H1 (cell line): ENCODE data around the gene C19orf25. TPM values are rescaled to one million over a fixed set of nuclear protein-coding genes. Genes with fewer than 3 reads are reported as not detected.

Experiments used
- CTCF ChIA-PET: fragments of 300-600 bp; sonication (Branson Sonifier 250); formaldehyde crosslinking; loops from one replicate; lab custom pipeline; 2021; ENCODE audit not compliant: partially characterized antibody; lab: Charles Lee
- POLR2A ChIA-PET: fragments of 300-600 bp; sonication (Branson Sonifier 250); formaldehyde crosslinking; loops from one replicate; lab custom pipeline; 2021; ENCODE audit warnings: inconsistent platforms; ENCODE audit not compliant: partially characterized antibody; lab: Charles Lee
- DNase-seq, 2 experiments: peaks; one replicate each; pipeline versions ENCODE4 v3.0.0 to v3.0.0-alpha.2; 2010 to 2022; ENCODE audit warnings: low spot score in 2 of 2, low read depth in 1 of 2, mixed read lengths in 1 of 2
- FAIRE-seq: peaks from 2 replicates; lab custom pipeline; 2011; peaks lifted over from hg19 to GRCh38; lab: Jason Lieb, UNC
- H2AFZ ChIP-seq: 2 replicates; pipeline ENCODE4 v1.8.1; 2012; ENCODE audit warnings: low read length, inconsistent platforms
- H2AK5ac ChIP-seq: 2 replicates; pipeline ENCODE4 v1.6.1; 2013; ENCODE audit warnings: low read depth, low read length
- H2BK120ac ChIP-seq: replicated peaks from 2 replicates; pipeline ENCODE3; 2013; ENCODE audit warnings: low read depth, low read length, inconsistent platforms
- H2BK12ac ChIP-seq: 2 replicates; pipeline ENCODE4 v1.6.1; 2013; ENCODE audit warnings: low read depth, low read length
- H2BK15ac ChIP-seq: 2 replicates; pipeline ENCODE4 v1.6.1; 2013; ENCODE audit warnings: low read length
- H2BK20ac ChIP-seq: 2 replicates; pipeline ENCODE4 v1.6.1; 2013; ENCODE audit warnings: low read length
- H2BK5ac ChIP-seq: 2 replicates; pipeline ENCODE4 v1.6.1; 2013; ENCODE audit warnings: low read depth, low read length
- H3K14ac ChIP-seq: 2 replicates; pipeline ENCODE4 v1.6.1; 2013; ENCODE audit warnings: inconsistent platforms; ENCODE audit not compliant: insufficient read length
- H3K18ac ChIP-seq: 2 replicates; pipeline ENCODE4 v1.6.1; 2013; ENCODE audit warnings: low read length; ENCODE audit errors: extremely low read depth
- H3K23ac ChIP-seq: 2 replicates; pipeline ENCODE4 v1.6.1; 2013; ENCODE audit warnings: inconsistent platforms; ENCODE audit not compliant: insufficient read length
- H3K23me2 ChIP-seq: 2 replicates; pipeline ENCODE4 v1.6.1; 2013; ENCODE audit warnings: low read depth, low read length
- H3K27ac ChIP-seq: 2 replicates; pipeline ENCODE4 v1.6.1; 2011; ENCODE audit warnings: low read depth, low read length, inconsistent platforms
- H3K27me3 ChIP-seq, 4 experiments: replicated peaks in 1 of 4; 1 replicate in 1 of 4; 2 replicates in 3 of 4; pipeline versions ENCODE4 v1.6.1 to v1.8.1; 2011 to 2013; ENCODE audit warnings: low read length in 3 of 4, mild to moderate bottlenecking in 3 of 4, inconsistent platforms in 2 of 4, mixed read lengths in 2 of 4, moderate library complexity in 1 of 4; ENCODE audit not compliant: control insufficient read depth in 3 of 4, insufficient read depth in 3 of 4; ENCODE audit errors: extremely low read depth in 1 of 4
- H3K36me3 ChIP-seq, 4 experiments: 2 replicates each; pipeline versions ENCODE4 v1.6.1 to v1.8.1; 2011 to 2013; ENCODE audit warnings: mild to moderate bottlenecking in 4 of 4, low read length in 3 of 4, moderate library complexity in 2 of 4, control low read depth in 1 of 4, inconsistent platforms in 1 of 4; ENCODE audit not compliant: insufficient read depth in 4 of 4, control insufficient read depth in 2 of 4
- H3K4ac ChIP-seq: replicated peaks from 2 replicates; pipeline ENCODE3; 2013; ENCODE audit warnings: low read length, low read depth, mixed read lengths, inconsistent platforms; ENCODE audit not compliant: insufficient read length
- H3K4me1 ChIP-seq, 4 experiments: replicated peaks in 1 of 4; 1 replicate in 1 of 4; 2 replicates in 3 of 4; pipeline versions ENCODE4 v1.6.1 to v1.8.1; 2011 to 2013; ENCODE audit warnings: low read length in 3 of 4, inconsistent platforms in 2 of 4, mixed read lengths in 1 of 4; ENCODE audit not compliant: insufficient read depth in 4 of 4, control insufficient read depth in 3 of 4
- H3K4me2 ChIP-seq, 2 experiments: 2 replicates each; pipeline versions ENCODE4 v1.6.1 to v1.8.1; 2011 to 2013; ENCODE audit warnings: low read depth in 2 of 2, low read length in 2 of 2, control low read depth in 1 of 2, inconsistent platforms in 1 of 2, mild to moderate bottlenecking in 1 of 2; ENCODE audit not compliant: insufficient read depth in 1 of 2
- H3K4me3 ChIP-seq, 4 experiments: fragments of 200-600, 300-600 bp in 1 of 4; sonication (generic), shearing (Covaris generic), sonication (Bioruptor Twin) in 1 of 4; 2 replicates each; pipeline versions ENCODE4 v1.5.1 to v1.8.1; 2011 to 2016; ENCODE audit warnings: low read length in 4 of 4, low read depth in 3 of 4, control low read depth in 2 of 4, inconsistent platforms in 2 of 4, mild to moderate bottlenecking in 2 of 4, mixed read lengths in 1 of 4, moderate library complexity in 1 of 4; ENCODE audit not compliant: insufficient read depth in 2 of 4; ENCODE audit errors: extremely low read depth in 1 of 4
- H3K56ac ChIP-seq: replicated peaks from 2 replicates; pipeline ENCODE3; 2013; ENCODE audit warnings: low read depth, mild to moderate bottlenecking, mixed read lengths, low read length, inconsistent platforms; ENCODE audit not compliant: insufficient read length
- H3K79me1 ChIP-seq: 2 replicates; pipeline ENCODE4 v1.6.1; 2013; ENCODE audit warnings: low read depth, low read length, control low read depth
- H3K79me2 ChIP-seq, 2 experiments: 2 replicates each; pipeline versions ENCODE4 v1.6.1 to v1.8.1; 2012 to 2013; ENCODE audit warnings: low read length in 2 of 2, mild to moderate bottlenecking in 2 of 2, inconsistent platforms in 1 of 2; ENCODE audit not compliant: insufficient read depth in 2 of 2, control insufficient read depth in 1 of 2
- H3K9ac ChIP-seq, 4 experiments: replicated peaks in 1 of 4; 1 replicate in 1 of 4; 2 replicates in 3 of 4; pipeline versions ENCODE4 v1.6.1 to v1.8.1; 2011 to 2013; ENCODE audit warnings: low read depth in 3 of 4, low read length in 3 of 4, control low read depth in 2 of 4, mild to moderate bottlenecking in 2 of 4, moderate library complexity in 2 of 4, inconsistent platforms in 1 of 4; ENCODE audit errors: extremely low read depth in 1 of 4
- H3K9me3 ChIP-seq, 2 experiments: 2 replicates each; pipeline versions ENCODE4 v1.6.1 to v1.8.1; 2012 to 2013; ENCODE audit warnings: mild to moderate bottlenecking in 2 of 2, moderate library complexity in 2 of 2, control low read depth in 1 of 2, inconsistent platforms in 1 of 2, low read depth in 1 of 2, low read length in 1 of 2, mixed read lengths in 1 of 2; ENCODE audit not compliant: insufficient read depth in 2 of 2
- H4K20me1 ChIP-seq, 2 experiments: replicated peaks in 1 of 2; 2 replicates each; pipeline versions ENCODE3 to v1.8.1; 2011 to 2013; ENCODE audit warnings: inconsistent platforms in 2 of 2, low read length in 2 of 2, mild to moderate bottlenecking in 1 of 2; ENCODE audit not compliant: insufficient read depth in 2 of 2, control insufficient read depth in 1 of 2
- H4K5ac ChIP-seq: 2 replicates; pipeline ENCODE4 v1.6.1; 2013; ENCODE audit warnings: low read length, low read depth, mixed read lengths, inconsistent platforms; ENCODE audit not compliant: insufficient read length
- H4K8ac ChIP-seq: 2 replicates; pipeline ENCODE4 v1.8.0; 2013; ENCODE audit warnings: mild to moderate bottlenecking, moderate library complexity, low read length, inconsistent platforms; ENCODE audit not compliant: insufficient read depth; ENCODE audit errors: extremely low read depth
- H4K91ac ChIP-seq: replicated peaks from 2 replicates; pipeline ENCODE3; 2013; ENCODE audit warnings: low read length, mixed read lengths, inconsistent platforms; ENCODE audit not compliant: insufficient read length
- BCL11A ChIP-seq, 2 experiments: IDR thresholded peaks; one replicate each; pipeline ENCODE4 v1.6.1; 2011; ENCODE audit warnings: low read depth in 2 of 2, low read length in 2 of 2, mild to moderate bottlenecking in 2 of 2
- CBX8 ChIP-seq: fragments of 300-800, 300-1000 bp; sonication (generic); IDR thresholded peaks from 2 replicates; pipeline ENCODE4 v1.7.1; 2016; ENCODE audit warnings: low read depth, low read length, borderline replicate concordance
- CHD1 ChIP-seq: IDR thresholded peaks from 2 replicates; pipeline ENCODE4 v1.6.1; 2012; ENCODE audit warnings: low read depth, low read length, improper control_type of control experiment
- CHD2 ChIP-seq: IDR thresholded peaks from 2 replicates; pipeline ENCODE4 v1.6.1; 2012; ENCODE audit warnings: low read length, improper control_type of control experiment
- EGR1 ChIP-seq: IDR thresholded peaks from 2 replicates; pipeline ENCODE4 v1.6.1; 2011; ENCODE audit warnings: low read depth, low read length, borderline replicate concordance
- KDM5A ChIP-seq: fragments of 200-600 bp; IDR thresholded peaks from 2 replicates; pipeline ENCODE4 v1.7.1; 2012; ENCODE audit warnings: mild to moderate bottlenecking, low read length, inconsistent platforms, mixed read lengths
- MAFK ChIP-seq: IDR thresholded peaks from 2 replicates; pipeline ENCODE4 v1.6.1; 2012; ENCODE audit warnings: low read depth, mild to moderate bottlenecking, improper control_type of control experiment, low read length
- POLR2A ChIP-seq, 2 experiments: IDR thresholded peaks; 1 replicate in 1 of 2; 2 replicates in 1 of 2; pipeline ENCODE4 v1.6.1; 2011; ENCODE audit warnings: low read depth in 2 of 2, low read length in 2 of 2, mild to moderate bottlenecking in 2 of 2; ENCODE audit errors: control extremely low read depth in 1 of 2
- RBBP5 ChIP-seq: IDR thresholded peaks from 2 replicates; pipeline ENCODE4 v1.7.1; 2012; ENCODE audit warnings: low read depth, mild to moderate bottlenecking, inconsistent platforms, low read length, moderate library complexity, borderline replicate concordance
- SP1 ChIP-seq: IDR thresholded peaks from 2 replicates; pipeline ENCODE4 v1.6.1; 2011; ENCODE audit warnings: low read depth, low read length
- SUZ12 ChIP-seq: fragments of 200-600 bp; sonication (generic); IDR thresholded peaks from 2 replicates; pipeline ENCODE4 v1.6.1; 2012; ENCODE audit warnings: mild to moderate bottlenecking, inconsistent platforms, low read length, moderate library complexity, mixed read lengths
- YY1 ChIP-seq: IDR thresholded peaks from 2 replicates; pipeline ENCODE4 v1.6.1; 2011; ENCODE audit warnings: low read depth, mild to moderate bottlenecking, low read length
- WGBS, 2 experiments: shearing (Covaris generic) in 1 of 2; methylation state at CpG; one replicate each; pipeline versions ENCODE4 v1.1.6 to v1.1.7; 2013 to 2015; ENCODE audit warnings: low lambda C conversion rate in 2 of 2, mixed read lengths in 2 of 2, inconsistent platforms in 1 of 2, low coverage in 1 of 2, missing lambda C conversion rate in 1 of 2; ENCODE audit not compliant: insufficient replicate concordance in 2 of 2, insufficient coverage in 1 of 2, insufficient read length in 1 of 2; ENCODE audit errors: extremely low coverage in 1 of 2, missing lambda C conversion rate in 1 of 2; 5-methylcytosine and 5-hydroxymethylcytosine counted together
- polyA plus RNA-seq, 7 experiments: library from polyadenylated mRNA; depleted of rRNA in 3 of 7; stranded (reverse) in 5 of 7; unstranded in 2 of 7; fragments of >200 nt in 5 of 7; fragments of 200-250 nt in 2 of 7; gene quantifications; 1 replicate in 5 of 7; 2 replicates in 1 of 7; 4 replicates in 1 of 7; pipeline versions ENCODE4 v1.2.1 to v1.2.3, GENCODE V29; 2011 to 2013; ENCODE audit warnings: missing spikeins in 2 of 7, mixed read lengths in 2 of 7
- total RNA-seq: library from RNA; stranded (reverse); fragmentation: NEBNext Ultra II Directional; extraction: Animal tissue kit (Norgen Biotek cat#: 25700); gene quantifications from 2 replicates; pipeline ENCODE4 v1.2.1, GENCODE V29; 2021
- TF ChIP-seq, protein P1 (sequence below): IDR thresholded peaks from 2 replicates; pipeline ENCODE4 v1.6.1; 2011; ENCODE audit warnings: low read depth, mild to moderate bottlenecking, low read length; ENCODE audit not compliant: insufficient read depth
- TF ChIP-seq, protein P2 (sequence below): IDR thresholded peaks from 2 replicates; pipeline ENCODE4 v1.6.1; 2012; ENCODE audit warnings: low read length, inconsistent platforms

Gene C19orf25
- total and polyA plus RNA-seq, 2 of the 8 experiments (the other 6 are each of a cell fraction or from before 2014, with no cell fraction given), result 41.3 to 67.4 TPM

DNA sequence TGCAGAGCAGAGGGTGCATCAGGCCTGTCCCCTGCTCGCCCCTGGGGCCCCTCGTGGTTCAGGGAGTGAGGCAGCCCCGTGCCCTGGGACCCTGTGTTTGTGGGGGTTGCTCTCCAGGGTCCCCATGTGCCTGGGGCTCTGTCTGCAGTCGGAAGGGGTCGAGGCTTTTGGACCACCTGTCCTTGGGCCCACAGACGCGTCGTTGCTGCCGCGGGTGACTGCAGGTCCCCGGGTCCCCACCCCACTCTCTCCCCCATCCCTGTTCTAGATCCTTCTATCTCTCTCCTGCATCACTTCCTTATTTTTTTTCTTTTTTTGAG lies 9.2 kb upstream of the C19orf25 start:
- Histone ChIP-seq H3K14ac (no peak overlapping the region), H2BK120ac (no peak overlapping the region), H2AK5ac (no peak overlapping the region), H3K27ac (no peak overlapping the region), H3K79me2 (no peaks in the 10 kb centered on the region), H4K5ac (no peak overlapping the region), H3K4me1 (peaks cover 0 to 5% (median 2%) of the 10 kb centered on the region in 4 experiments; a peak in 4 of 7 replicates), H3K4ac (no peak overlapping the region), H4K20me1 (no peaks in the 10 kb centered on the region), H3K56ac (no peak overlapping the region), H2BK20ac (no peak overlapping the region), H4K8ac (no peak overlapping the region), H3K4me3 (no peak overlapping the region), H3K36me3 (no peaks in the 10 kb centered on the region), H2BK5ac (no peak overlapping the region), H2BK15ac (no peak overlapping the region), H3K4me2 (no peak overlapping the region), H4K91ac (no peak overlapping the region), H3K9me3 (no peaks in the 10 kb centered on the region), H2AFZ (no peak overlapping the region), H3K79me1 (no peaks in the 10 kb centered on the region), H2BK12ac (peak overlapping the region; percentile 60; the same call in 1 of the 2 replicates), H3K23ac (no peak overlapping the region), H3K23me2 (peaks cover 5% of the 10 kb centered on the region; the same call in 1 of the 2 replicates), H3K27me3 (peaks cover 3 to 17% (median 9%) of the 10 kb centered on the region in 4 experiments; a peak in 6 of 7 replicates), H3K9ac (no peak overlapping the region), H3K18ac (no peak overlapping the region)
- ChIA-PET POLR2A (interaction anchor here (0.9 to 1.0 kb wide), 2 partner anchors 13 to 17 kb away, joined by 3 read pairs; no protein-coding TSS in a partner anchor), CTCF (no interaction called here)
- 90% methylated on average over 6 of the region's 11 CpGs; no CpG with 5 or more reads in 1 of the 2 experiments for WGBS, 2 experiments
- FAIRE-seq, result no peak
- no peak for DNase-seq
- TF ChIP-seq RBBP5, result no peak
- TF ChIP-seq CHD2, result no peak
- TF ChIP-seq SP1, result no peak
- no peak for TF ChIP-seq CHD1
- TF ChIP-seq POLR2A (IDR thresholded peaks at IDR 0.05; ENCODE audit: control extremely low read depth in 1 of 2, low read depth in 2 of 2, low read length in 2 of 2), result no peak
- TF ChIP-seq, protein P1, sequence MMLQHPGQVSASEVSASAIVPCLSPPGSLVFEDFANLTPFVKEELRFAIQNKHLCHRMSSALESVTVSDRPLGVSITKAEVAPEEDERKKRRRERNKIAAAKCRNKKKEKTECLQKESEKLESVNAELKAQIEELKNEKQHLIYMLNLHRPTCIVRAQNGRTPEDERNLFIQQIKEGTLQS, result no peak
- TF ChIP-seq, protein P2, sequence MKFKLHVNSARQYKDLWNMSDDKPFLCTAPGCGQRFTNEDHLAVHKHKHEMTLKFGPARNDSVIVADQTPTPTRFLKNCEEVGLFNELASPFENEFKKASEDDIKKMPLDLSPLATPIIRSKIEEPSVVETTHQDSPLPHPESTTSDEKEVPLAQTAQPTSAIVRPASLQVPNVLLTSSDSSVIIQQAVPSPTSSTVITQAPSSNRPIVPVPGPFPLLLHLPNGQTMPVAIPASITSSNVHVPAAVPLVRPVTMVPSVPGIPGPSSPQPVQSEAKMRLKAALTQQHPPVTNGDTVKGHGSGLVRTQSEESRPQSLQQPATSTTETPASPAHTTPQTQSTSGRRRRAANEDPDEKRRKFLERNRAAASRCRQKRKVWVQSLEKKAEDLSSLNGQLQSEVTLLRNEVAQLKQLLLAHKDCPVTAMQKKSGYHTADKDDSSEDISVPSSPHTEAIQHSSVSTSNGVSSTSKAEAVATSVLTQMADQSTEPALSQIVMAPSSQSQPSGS, result no peak
- no peak for TF ChIP-seq SUZ12
- TF ChIP-seq CBX8, result no peak
- no peak for TF ChIP-seq KDM5A
- no peak for TF ChIP-seq MAFK
- no peak for TF ChIP-seq BCL11A (IDR thresholded peaks at IDR 0.05; ENCODE audit: low read depth in 2 of 2, low read length in 2 of 2)
- no peak for TF ChIP-seq YY1
- TF ChIP-seq EGR1, result no peak
